NCI-H146 (cell line): ENCODE measurements around the gene WWOX.
"Not testable (repeated sequence)": the region's sequence is repeated elsewhere in the genome, so short reads cannot be mapped to it uniquely, and the experiment has no call there.

Experiments
- DNase-seq: peaks from one replicate; lab custom pipeline; 2025; lab: John Stamatoyannopoulos, UW

WWOX gene

GRCh38 chr16:79213214-79213613, 1113.8 kb downstream of the WWOX start:
- no peak for DNase-seq

- no peak for DNase-seq
These were observed 1115.8 kb downstream of the WWOX start for GRCh38 chr16:79215289-79215688.

- DNase-seq: no peak
These were observed 1118.0 kb downstream of the WWOX start for GRCh38 chr16:79217375-79218011.

- DNase-seq: no peak
These were observed 1118.9 kb downstream of the WWOX start for GRCh38 chr16:79218351-79218750.

GRCh38 chr16:79225994-79226393, 1126.5 kb downstream of the WWOX start:
- not testable (repeated sequence) for DNase-seq

- no peak for DNase-seq
These were observed 1129.9 kb downstream of the WWOX start for GRCh38 chr16:79229361-79229760.

- DNase-seq: not testable (repeated sequence)
These were observed 1146.2 kb downstream of the WWOX start for GRCh38 chr16:79245700-79246099.

- DNase-seq: peak; percentile 54
These were observed 1147.9 kb downstream of the WWOX start for GRCh38 chr16:79247386-79247785.

GRCh38 chr16:79248351-79248750, 1148.9 kb downstream of the WWOX start:
- no peak for DNase-seq

GRCh38 chr16:79250502-79251098, 1151.1 kb downstream of the WWOX start:
- DNase-seq: no peak

GRCh38 chr16:79253100-79253631, 1153.7 kb downstream of the WWOX start:
- no peak for DNase-seq

GRCh38 chr16:79257953-79258490, 1158.6 kb downstream of the WWOX start:
- no peak for DNase-seq

GRCh38 chr16:79260890-79261289, 1161.4 kb downstream of the WWOX start:
- DNase-seq: not testable (repeated sequence)

- DNase-seq: peak; percentile 21
These were observed 1162.1 kb downstream of the WWOX start for GRCh38 chr16:79261481-79261940.

- peak; percentile 8 for DNase-seq
These were observed 1162.6 kb downstream of the WWOX start for GRCh38 chr16:79261944-79262552.
